Stomach (tissue), 4 donors: ENCODE measurements around the gene HOXD4.

Source experiments
- EP300 ChIP-seq: sonication (generic); formaldehyde crosslinking; IDR thresholded peaks from one replicate; pipeline ENCODE4 v1.6.1; 2017; ENCODE audit warnings: antibody characterized with exemption
- POLR2A ChIP-seq, 4 donors: fragments of 450-650 bp; IDR thresholded peaks; one replicate each; pipeline ENCODE4 v1.6.1; 2016; ENCODE audit warnings: antibody characterized with exemption in 4 of 4, control low read depth in 2 of 4, mild to moderate bottlenecking in 1 of 4, moderate library complexity in 1 of 4
- POLR2AphosphoS5 ChIP-seq, 3 donors: sonication (generic); formaldehyde crosslinking; IDR thresholded peaks; one replicate each; pipeline ENCODE4 v1.6.1; 2016; ENCODE audit warnings: antibody characterized with exemption in 3 of 3
- TF ChIP-seq, protein P1 (sequence below), 7 experiments: fragments of 450-650 bp in 4 of 7; fragments of 200-600 bp in 3 of 7; sonication (generic) in 3 of 7; IDR thresholded peaks; one replicate each; pipeline ENCODE4 v1.5.1; 2016 to 2019; ENCODE audit warnings: antibody characterized with exemption in 7 of 7, control low read depth in 2 of 7, mild to moderate bottlenecking in 1 of 7

DNA sequence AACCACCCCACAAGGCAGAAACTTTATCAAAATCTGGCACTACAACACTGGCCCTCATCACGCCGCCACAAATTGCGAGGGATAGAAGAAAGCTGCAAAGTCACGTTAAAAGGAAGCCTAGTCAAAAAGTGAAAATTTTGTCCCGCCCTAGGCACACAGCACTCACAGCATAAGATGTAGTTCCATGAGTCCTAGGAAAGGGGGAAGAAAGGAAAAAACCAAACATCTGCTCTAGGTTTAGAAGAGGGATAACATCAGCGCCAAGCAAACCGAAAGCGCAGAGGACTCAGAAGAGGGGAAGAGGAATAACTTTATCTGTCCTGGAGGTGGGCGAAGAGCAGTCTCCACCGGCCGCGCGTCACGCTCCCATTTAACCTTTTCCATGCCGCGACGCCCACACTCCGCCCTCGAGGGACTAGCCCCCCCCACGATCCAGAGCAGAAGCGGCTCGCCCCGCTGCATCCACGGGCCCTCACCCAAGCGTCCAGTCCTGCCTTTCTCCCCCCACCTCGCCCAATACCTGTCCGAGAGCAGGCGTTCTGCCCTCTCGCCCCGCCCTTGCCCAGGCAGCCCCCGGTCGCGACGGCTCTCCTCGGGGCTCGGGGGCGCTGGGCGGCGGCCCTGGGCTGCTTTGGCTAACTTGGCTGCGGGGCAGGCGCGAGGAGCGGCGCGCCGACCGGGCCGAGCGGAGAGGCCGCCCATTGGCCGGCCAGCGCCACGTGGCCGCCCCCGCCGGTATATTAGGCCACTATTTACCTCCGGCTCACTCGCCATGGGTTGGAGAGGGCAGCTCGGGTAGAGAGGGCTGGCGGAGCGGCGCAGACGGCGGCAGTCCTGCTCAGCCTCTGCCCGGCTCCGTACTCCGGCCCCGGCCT is 36.8 kb downstream of the HOXD4 start, which contains the start of gene HOXD1:
- TF ChIP-seq, protein P1, sequence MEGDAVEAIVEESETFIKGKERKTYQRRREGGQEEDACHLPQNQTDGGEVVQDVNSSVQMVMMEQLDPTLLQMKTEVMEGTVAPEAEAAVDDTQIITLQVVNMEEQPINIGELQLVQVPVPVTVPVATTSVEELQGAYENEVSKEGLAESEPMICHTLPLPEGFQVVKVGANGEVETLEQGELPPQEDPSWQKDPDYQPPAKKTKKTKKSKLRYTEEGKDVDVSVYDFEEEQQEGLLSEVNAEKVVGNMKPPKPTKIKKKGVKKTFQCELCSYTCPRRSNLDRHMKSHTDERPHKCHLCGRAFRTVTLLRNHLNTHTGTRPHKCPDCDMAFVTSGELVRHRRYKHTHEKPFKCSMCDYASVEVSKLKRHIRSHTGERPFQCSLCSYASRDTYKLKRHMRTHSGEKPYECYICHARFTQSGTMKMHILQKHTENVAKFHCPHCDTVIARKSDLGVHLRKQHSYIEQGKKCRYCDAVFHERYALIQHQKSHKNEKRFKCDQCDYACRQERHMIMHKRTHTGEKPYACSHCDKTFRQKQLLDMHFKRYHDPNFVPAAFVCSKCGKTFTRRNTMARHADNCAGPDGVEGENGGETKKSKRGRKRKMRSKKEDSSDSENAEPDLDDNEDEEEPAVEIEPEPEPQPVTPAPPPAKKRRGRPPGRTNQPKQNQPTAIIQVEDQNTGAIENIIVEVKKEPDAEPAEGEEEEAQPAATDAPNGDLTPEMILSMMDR (IDR thresholded peaks at IDR 0.05), result no peak
- TF ChIP-seq POLR2A (IDR thresholded peaks at IDR 0.05) (no peak), POLR2AphosphoS5 (IDR thresholded peaks at IDR 0.05) (no peak), EP300 (no peak)
